Activated CD4-positive, alpha-beta T cell treated with anti-CD3 and anti-CD28 coated beads, Interleukin-2, amount 10 ng/mL, durations not matched to agents 7 days and 5 days (primary cell): ENCODE data around the gene CALN1. TPM values are rescaled to one million over a fixed set of nuclear protein-coding genes. Genes with fewer than 3 reads are reported as not detected.
"Not testable (repeated sequence)": the region's sequence is repeated elsewhere in the genome, so short reads cannot be mapped to it uniquely, and the experiment has no call there.

ENCODE experiments used
- CTCF ChIA-PET: fragments of 350-600 bp; sonication (Branson Sonifier 250); formaldehyde crosslinking; loops from one replicate; lab custom pipeline; 2021; ENCODE audit warnings: antibody characterized with exemption; lab: Charles Lee
- POLR2A ChIA-PET: fragments of 350-600 bp; sonication (Branson Sonifier 250); formaldehyde crosslinking; loops from one replicate; lab custom pipeline; 2021; ENCODE audit warnings: antibody characterized with exemption; lab: Charles Lee
- DNase-seq: peaks from one replicate; pipeline ENCODE4 v3.0.0-alpha.2; 2020
- H3K27ac Mint-ChIP-seq: one replicate; pipeline ENCODE4 v1.8.0; 2021; ENCODE audit warnings: mild to moderate bottlenecking, moderate library complexity, mixed read lengths
- H3K27me3 Mint-ChIP-seq: one replicate; pipeline ENCODE4 v1.8.0; 2021; ENCODE audit warnings: mixed read lengths
- H3K36me3 Mint-ChIP-seq: one replicate; pipeline ENCODE4 v1.8.0; 2021; ENCODE audit warnings: low read depth, mixed read lengths
- H3K4me1 Mint-ChIP-seq: one replicate; pipeline ENCODE4 v1.8.0; 2021; ENCODE audit warnings: mixed read lengths
- H3K4me3 Mint-ChIP-seq: one replicate; pipeline ENCODE4 v1.8.0; 2021; ENCODE audit warnings: mild to moderate bottlenecking, moderate library complexity, mixed read lengths
- H3K9me3 Mint-ChIP-seq: one replicate; pipeline ENCODE4 v1.8.0; 2021; ENCODE audit warnings: mixed read lengths
- total RNA-seq, 2 experiments: library from RNA; stranded (reverse); gene quantifications; one replicate each; pipeline ENCODE4 v1.2.3, GENCODE V29; 2021

Gene CALN1
- not detected for total RNA-seq

- H3K4me1 Mint-ChIP-seq, POLR2A ChIA-PET: not testable (repeated sequence)
Measured at GRCh38 chr7:72412121-72412618, at the start of gene CALN1. Gene CALN1 (minus strand): TSS chr7:72412338.

GRCh38 chr7:72453471-72453870 lies 41.3 kb upstream of the CALN1 start:
- Mint-ChIP-seq H3K27ac (no peak overlapping the region), H3K36me3 (no peaks in the 10 kb centered on the region), H3K27me3 (no peaks in the 10 kb centered on the region), H3K4me1 (no peaks in the 10 kb centered on the region), H3K9me3 (peaks cover 3% of the 10 kb centered on the region), H3K4me3 (no peak overlapping the region)
- no peak for DNase-seq
- ChIA-PET POLR2A (no interaction called here), CTCF (interaction anchor here (1.2 kb wide), 1 partner anchor 14 kb away, joined by 3 read pairs; no protein-coding TSS in a partner anchor)

More at GRCh38 chr7:72412121-72412618, at the start of gene CALN1:
- not testable (repeated sequence) for H3K27ac Mint-ChIP-seq, H3K27me3 Mint-ChIP-seq, H3K9me3 Mint-ChIP-seq, H3K36me3 Mint-ChIP-seq, H3K4me3 Mint-ChIP-seq, DNase-seq
- CTCF ChIA-PET = interaction anchor here (0.6 kb wide), 1 partner anchor 358 kb away, joined by 3 read pairs; no protein-coding TSS in a partner anchor

- ChIA-PET CTCF (no interaction called here), POLR2A (no interaction called here)
- Mint-ChIP-seq H3K4me3 (no peak overlapping the region), H3K36me3 (no peaks in the 10 kb centered on the region), H3K9me3 (no peaks in the 10 kb centered on the region), H3K27me3 (no peaks in the 10 kb centered on the region), H3K4me1 (no peaks in the 10 kb centered on the region), H3K27ac (no peak overlapping the region)
- DNase-seq = no peak
Measured at GRCh38 chr7:72447465-72448204, 35.5 kb upstream of the CALN1 start.

- Mint-ChIP-seq H3K4me1 (no peaks in the 10 kb centered on the region), H3K27me3 (no peaks in the 10 kb centered on the region), H3K27ac (no peak overlapping the region), H3K4me3 (no peak overlapping the region), H3K36me3 (no peaks in the 10 kb centered on the region), H3K9me3 (no peaks in the 10 kb centered on the region)
- CTCF ChIA-PET = no interaction called here
- POLR2A ChIA-PET = no interaction called here
- no peak for DNase-seq
Measured at GRCh38 chr7:72446591-72447462, 34.7 kb upstream of the CALN1 start.

- CTCF ChIA-PET = no interaction called here
Measured at GRCh38 chr7:72446131-72446530, 34.0 kb upstream of the CALN1 start.

GRCh38 chr7:72445580-72445979 lies 33.4 kb upstream of the CALN1 start:
- no peaks in the 10 kb centered on the region for H3K36me3 Mint-ChIP-seq
- H3K4me1 Mint-ChIP-seq = no peaks in the 10 kb centered on the region
- H3K27ac Mint-ChIP-seq = no peak overlapping the region
- no peaks in the 10 kb centered on the region for H3K27me3 Mint-ChIP-seq
- H3K9me3 Mint-ChIP-seq = no peaks in the 10 kb centered on the region
- POLR2A ChIA-PET = no interaction called here
- CTCF ChIA-PET = interaction anchor here (1.4 kb wide), 1 partner anchor 10 kb away, joined by 3 read pairs; no protein-coding TSS in a partner anchor
- DNase-seq = no peak
- no peak overlapping the region for H3K4me3 Mint-ChIP-seq

More at GRCh38 chr7:72446131-72446530, 34.0 kb upstream of the CALN1 start:
- Mint-ChIP-seq H3K36me3 (no peaks in the 10 kb centered on the region), H3K4me1 (no peaks in the 10 kb centered on the region), H3K4me3 (no peak overlapping the region), H3K27ac (no peak overlapping the region), H3K9me3 (no peaks in the 10 kb centered on the region), H3K27me3 (no peaks in the 10 kb centered on the region)
- DNase-seq = no peak
- POLR2A ChIA-PET = no interaction called here

- no peaks in the 10 kb centered on the region for H3K4me1 Mint-ChIP-seq
Measured at GRCh38 chr7:72445075-72445474, 32.9 kb upstream of the CALN1 start.

GRCh38 chr7:72444026-72444776 lies 32.1 kb upstream of the CALN1 start:
- DNase-seq = no peak
- H3K36me3 Mint-ChIP-seq = no peaks in the 10 kb centered on the region
- ChIA-PET POLR2A (no interaction called here), CTCF (interaction anchor here (1.4 kb wide), 1 partner anchor 11 kb away, joined by 3 read pairs; no protein-coding TSS in a partner anchor)
- peak overlapping the region; percentile 42 for H3K27ac Mint-ChIP-seq
- no peaks in the 10 kb centered on the region for H3K27me3 Mint-ChIP-seq
- H3K4me3 Mint-ChIP-seq = no peak overlapping the region
- H3K4me1 Mint-ChIP-seq = no peaks in the 10 kb centered on the region
- H3K9me3 Mint-ChIP-seq = no peaks in the 10 kb centered on the region

More at GRCh38 chr7:72445075-72445474, 32.9 kb upstream of the CALN1 start:
- CTCF ChIA-PET = interaction anchor here (1.4 kb wide), 1 partner anchor 10 kb away, joined by 3 read pairs; no protein-coding TSS in a partner anchor
- no peak overlapping the region for H3K27ac Mint-ChIP-seq
- no peaks in the 10 kb centered on the region for H3K9me3 Mint-ChIP-seq
- H3K36me3 Mint-ChIP-seq = no peaks in the 10 kb centered on the region
- no peak overlapping the region for H3K4me3 Mint-ChIP-seq
- DNase-seq = no peak
- POLR2A ChIA-PET = no interaction called here
- H3K27me3 Mint-ChIP-seq = no peaks in the 10 kb centered on the region

GRCh38 chr7:72441791-72442190 lies 29.7 kb upstream of the CALN1 start:
- H3K27ac Mint-ChIP-seq = no peak overlapping the region
- CTCF ChIA-PET = interaction anchor here (0.6 kb wide), 1 partner anchor 759 kb away, joined by 4 read pairs; no protein-coding TSS in a partner anchor
- H3K4me3 Mint-ChIP-seq = no peak overlapping the region
- no peaks in the 10 kb centered on the region for H3K27me3 Mint-ChIP-seq
- H3K36me3 Mint-ChIP-seq = no peaks in the 10 kb centered on the region
- POLR2A ChIA-PET = no interaction called here
- no peaks in the 10 kb centered on the region for H3K4me1 Mint-ChIP-seq
- DNase-seq = no peak
- no peaks in the 10 kb centered on the region for H3K9me3 Mint-ChIP-seq

- Mint-ChIP-seq H3K9me3 (no peaks in the 10 kb centered on the region), H3K36me3 (no peaks in the 10 kb centered on the region), H3K27me3 (no peaks in the 10 kb centered on the region), H3K4me1 (no peaks in the 10 kb centered on the region), H3K4me3 (no peak overlapping the region), H3K27ac (no peak overlapping the region)
- ChIA-PET CTCF (no interaction called here), POLR2A (no interaction called here)
- DNase-seq = no peak
Measured at GRCh38 chr7:72438491-72438890, 26.4 kb upstream of the CALN1 start.

GRCh38 chr7:72437610-72438009 lies 25.5 kb upstream of the CALN1 start:
- Mint-ChIP-seq H3K9me3 (no peaks in the 10 kb centered on the region), H3K27ac (no peak overlapping the region), H3K4me3 (no peak overlapping the region), H3K36me3 (no peaks in the 10 kb centered on the region), H3K4me1 (no peaks in the 10 kb centered on the region), H3K27me3 (no peaks in the 10 kb centered on the region)
- ChIA-PET POLR2A (no interaction called here), CTCF (no interaction called here)
- no peak for DNase-seq

GRCh38 chr7:72437061-72437585 lies 25.0 kb upstream of the CALN1 start:
- no peak overlapping the region for H3K27ac Mint-ChIP-seq
- H3K4me3 Mint-ChIP-seq = no peak overlapping the region
- DNase-seq = no peak
- H3K27me3 Mint-ChIP-seq = no peaks in the 10 kb centered on the region
- no peaks in the 10 kb centered on the region for H3K36me3 Mint-ChIP-seq
- ChIA-PET CTCF (no interaction called here), POLR2A (no interaction called here)
- no peaks in the 10 kb centered on the region for H3K9me3 Mint-ChIP-seq
- H3K4me1 Mint-ChIP-seq = no peaks in the 10 kb centered on the region
